Measurements from ENCODE around the gene PKDCC. TPM values are rescaled to one million over a fixed set of nuclear protein-coding genes. Genes with fewer than 3 reads are reported as not detected.
A peak's percentile ranks its signal among the peaks of the same experiment; 100 is the strongest.

Gene PKDCC
- total and polyA plus RNA-seq, 2 donors from 2014 or later, result 28.1 to 52.2 TPM

DNA sequence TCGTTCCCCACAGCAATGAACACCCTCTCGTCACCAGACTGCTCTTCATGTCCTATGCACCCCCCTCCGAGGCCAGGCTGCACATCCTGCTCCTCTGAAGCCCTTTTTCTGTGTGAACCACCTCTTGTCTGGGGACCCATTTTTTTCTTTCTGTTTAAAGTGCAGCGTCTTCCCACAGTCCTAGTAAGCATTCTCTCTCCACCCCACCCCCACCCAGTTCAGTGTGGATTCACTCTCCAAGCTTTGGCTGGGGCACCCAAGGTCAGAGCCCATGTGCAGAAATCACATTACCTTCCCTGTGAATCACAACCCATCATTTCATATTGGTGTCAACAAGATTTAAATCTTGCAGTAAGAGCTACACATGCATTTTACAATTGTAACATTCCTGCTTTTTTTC is 26.4 kb upstream of the PKDCC start:
- peak in 2 of 5 donors; percentile 57 to 69 for DNase-seq
- no peaks in the 10 kb centered on the region for H3K9me3 ChIP-seq (ENCODE audit: control insufficient read depth in 2 of 3, insufficient read depth in 1 of 3, low read length in 3 of 3)
- TF ChIP-seq, protein P1, sequence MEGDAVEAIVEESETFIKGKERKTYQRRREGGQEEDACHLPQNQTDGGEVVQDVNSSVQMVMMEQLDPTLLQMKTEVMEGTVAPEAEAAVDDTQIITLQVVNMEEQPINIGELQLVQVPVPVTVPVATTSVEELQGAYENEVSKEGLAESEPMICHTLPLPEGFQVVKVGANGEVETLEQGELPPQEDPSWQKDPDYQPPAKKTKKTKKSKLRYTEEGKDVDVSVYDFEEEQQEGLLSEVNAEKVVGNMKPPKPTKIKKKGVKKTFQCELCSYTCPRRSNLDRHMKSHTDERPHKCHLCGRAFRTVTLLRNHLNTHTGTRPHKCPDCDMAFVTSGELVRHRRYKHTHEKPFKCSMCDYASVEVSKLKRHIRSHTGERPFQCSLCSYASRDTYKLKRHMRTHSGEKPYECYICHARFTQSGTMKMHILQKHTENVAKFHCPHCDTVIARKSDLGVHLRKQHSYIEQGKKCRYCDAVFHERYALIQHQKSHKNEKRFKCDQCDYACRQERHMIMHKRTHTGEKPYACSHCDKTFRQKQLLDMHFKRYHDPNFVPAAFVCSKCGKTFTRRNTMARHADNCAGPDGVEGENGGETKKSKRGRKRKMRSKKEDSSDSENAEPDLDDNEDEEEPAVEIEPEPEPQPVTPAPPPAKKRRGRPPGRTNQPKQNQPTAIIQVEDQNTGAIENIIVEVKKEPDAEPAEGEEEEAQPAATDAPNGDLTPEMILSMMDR (IDR thresholded peaks at IDR 0.05; ENCODE audit: borderline replicate concordance, extremely low read depth, insufficient read depth), result no peak
- no peak overlapping the region for H3K9ac ChIP-seq (ENCODE audit: low read length in 3 of 3)
- no peak overlapping the region for H3K4me3 ChIP-seq (ENCODE audit: low read length in 3 of 3)
- H3K4me1 ChIP-seq (ENCODE audit: control insufficient read depth in 2 of 3, insufficient read depth in 2 of 3, low read depth in 1 of 3, low read length in 3 of 3), result peaks cover 10 to 15% (median 12%) of the 10 kb centered on the region in 3 donors
- H3K27ac ChIP-seq (ENCODE audit: low read depth in 2 of 2, low read length in 2 of 2), result no peak overlapping the region
- no peaks in the 10 kb centered on the region for H3K36me3 ChIP-seq (ENCODE audit: control insufficient read depth in 2 of 3, insufficient read depth in 3 of 3, low read length in 3 of 3)
- intact Hi-C loops (cut with DNase I), result no loop called here
- H3K27me3 ChIP-seq (ENCODE audit: control insufficient read depth, insufficient read depth, low read length), result no peaks in the 10 kb centered on the region
- FAIRE-seq, result no peak

DNA sequence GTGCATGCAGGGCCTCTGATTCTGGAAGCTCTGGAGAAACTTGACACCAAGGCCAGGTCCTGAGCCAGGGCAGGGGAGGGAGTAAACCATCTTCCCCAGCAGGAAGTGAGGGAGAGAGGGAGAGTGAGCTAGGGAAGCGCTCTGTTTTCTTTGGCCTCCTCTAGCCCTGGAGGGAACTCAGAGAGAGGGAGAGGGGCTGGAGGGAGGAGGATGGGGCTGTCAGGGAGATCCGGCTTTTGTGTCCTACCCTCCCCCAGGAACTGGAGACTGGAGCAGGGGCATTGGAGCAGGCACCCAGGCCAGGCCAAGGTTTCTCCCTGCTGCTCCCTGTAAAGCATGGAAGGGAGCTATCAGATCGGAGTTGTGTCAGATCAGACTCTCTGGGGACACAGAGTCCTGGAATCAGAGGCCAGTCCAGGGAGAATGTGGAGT is 22.7 kb upstream of the PKDCC start:
- Histone ChIP-seq H3K27ac (ENCODE audit: low read depth in 2 of 2, low read length in 2 of 2) (no peak overlapping the region), H3K36me3 (ENCODE audit: control insufficient read depth in 2 of 3, insufficient read depth in 3 of 3, low read length in 3 of 3) (no peaks in the 10 kb centered on the region), H3K9ac (ENCODE audit: low read length in 3 of 3) (no peak overlapping the region), H3K27me3 (ENCODE audit: control insufficient read depth, insufficient read depth, low read length) (no peaks in the 10 kb centered on the region), H3K4me1 (ENCODE audit: control insufficient read depth in 2 of 3, insufficient read depth in 2 of 3, low read depth in 1 of 3, low read length in 3 of 3) (peaks cover 15 to 26% (median 23%) of the 10 kb centered on the region in 3 donors), H3K4me3 (ENCODE audit: low read length in 3 of 3) (no peak overlapping the region), H3K9me3 (ENCODE audit: control insufficient read depth in 2 of 3, insufficient read depth in 1 of 3, low read length in 3 of 3) (no peaks in the 10 kb centered on the region)
- DNase-seq, result peak; percentile 83 to 97 (median 93)
- TF ChIP-seq, protein P1 (IDR thresholded peaks at IDR 0.05; ENCODE audit: borderline replicate concordance, extremely low read depth, insufficient read depth), result no peak
- no peak for FAIRE-seq
- intact Hi-C loops (cut with DNase I), result no loop called here

DNA sequence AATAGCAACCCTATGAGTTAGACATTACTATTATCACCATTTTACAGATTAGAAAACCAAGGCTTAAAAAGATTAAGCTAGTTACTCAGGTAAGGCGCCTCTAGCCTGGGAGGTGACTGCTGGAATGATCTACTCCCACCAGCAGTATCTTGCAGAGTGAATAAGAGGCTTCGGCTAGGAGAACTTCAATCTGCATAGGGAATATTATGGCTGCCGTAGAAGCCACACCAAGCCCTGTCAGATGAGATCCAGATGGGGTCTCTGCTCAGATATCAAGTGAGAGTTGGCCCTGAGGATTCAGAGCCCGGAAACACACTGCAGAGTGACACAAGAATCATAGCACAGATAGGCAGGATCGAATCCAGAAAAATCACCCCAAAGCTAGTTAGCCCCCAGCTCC is 21.5 kb upstream of the PKDCC start:
- no peak overlapping the region for H3K27ac ChIP-seq (ENCODE audit: low read depth in 2 of 2, low read length in 2 of 2)
- DNase-seq (peak in 2 of 5 donors; percentile 52 to 79), FAIRE-seq (no peak)
- intact Hi-C loops (cut with DNase I), result no loop called here
- H3K4me3 ChIP-seq (ENCODE audit: low read length in 3 of 3), result no peak overlapping the region
- no peaks in the 10 kb centered on the region for H3K27me3 ChIP-seq (ENCODE audit: control insufficient read depth, insufficient read depth, low read length)
- no peak overlapping the region for H3K9ac ChIP-seq (ENCODE audit: low read length in 3 of 3)
- H3K36me3 ChIP-seq (ENCODE audit: control insufficient read depth in 2 of 3, insufficient read depth in 3 of 3, low read length in 3 of 3), result no peaks in the 10 kb centered on the region
- TF ChIP-seq, protein P1 (IDR thresholded peaks at IDR 0.05; ENCODE audit: borderline replicate concordance, extremely low read depth, insufficient read depth), result no peak
- H3K4me1 ChIP-seq (ENCODE audit: control insufficient read depth in 2 of 3, insufficient read depth in 2 of 3, low read depth in 1 of 3, low read length in 3 of 3), result peaks cover 15 to 29% (median 26%) of the 10 kb centered on the region in 3 donors
- H3K9me3 ChIP-seq (ENCODE audit: control insufficient read depth in 2 of 3, insufficient read depth in 1 of 3, low read length in 3 of 3), result no peaks in the 10 kb centered on the region

Measured in kidney (tissue), 14 donors.